ENCODE results near the gene SLC12A9.

SLC12A9 gene

GRCh38 chr7:100886142-100886935 is 33.8 kb downstream of the SLC12A9 start:
- DNase-seq = no peak

GRCh38 chr7:100886936-100887515 is 34.5 kb downstream of the SLC12A9 start:
- no peak for DNase-seq

DNA sequence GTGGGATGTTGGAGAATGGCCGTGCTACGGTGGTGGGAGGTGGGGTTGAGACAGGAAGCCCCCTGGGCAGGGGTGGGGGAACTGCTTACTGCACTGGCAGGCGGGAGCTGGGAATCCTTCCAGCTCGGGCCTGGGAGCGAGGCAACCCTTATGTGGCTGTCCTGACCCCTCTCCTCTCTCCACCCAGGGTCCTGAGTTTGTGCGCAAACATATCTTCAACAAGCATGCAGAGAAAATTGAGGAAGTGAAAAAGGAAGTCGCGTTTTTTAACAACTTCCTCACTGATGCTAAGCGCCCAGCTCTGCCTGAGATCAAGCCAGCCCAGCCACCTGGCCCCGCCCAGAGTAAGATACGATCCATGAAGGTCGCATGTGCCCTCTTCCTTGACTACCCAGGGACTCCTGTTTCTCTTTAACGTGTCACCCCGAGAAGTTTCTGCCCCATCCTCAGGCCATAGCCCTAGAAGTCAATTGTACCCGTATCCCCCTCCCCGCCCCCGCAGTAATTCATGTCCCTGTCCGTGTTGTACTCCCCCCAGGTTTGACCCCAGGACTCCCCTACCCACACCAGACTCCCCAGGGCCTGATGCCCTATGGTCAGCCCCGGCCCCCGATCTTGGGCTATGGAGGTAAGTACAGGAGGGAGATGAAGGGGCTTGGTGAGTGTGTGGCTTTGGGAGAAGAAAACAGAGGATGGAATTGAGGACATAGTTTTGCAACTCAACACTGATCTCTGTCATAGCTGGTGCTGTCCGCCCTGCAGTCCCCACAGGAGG is 35.2 kb downstream of the SLC12A9 start:
- no peak for DNase-seq

DNA sequence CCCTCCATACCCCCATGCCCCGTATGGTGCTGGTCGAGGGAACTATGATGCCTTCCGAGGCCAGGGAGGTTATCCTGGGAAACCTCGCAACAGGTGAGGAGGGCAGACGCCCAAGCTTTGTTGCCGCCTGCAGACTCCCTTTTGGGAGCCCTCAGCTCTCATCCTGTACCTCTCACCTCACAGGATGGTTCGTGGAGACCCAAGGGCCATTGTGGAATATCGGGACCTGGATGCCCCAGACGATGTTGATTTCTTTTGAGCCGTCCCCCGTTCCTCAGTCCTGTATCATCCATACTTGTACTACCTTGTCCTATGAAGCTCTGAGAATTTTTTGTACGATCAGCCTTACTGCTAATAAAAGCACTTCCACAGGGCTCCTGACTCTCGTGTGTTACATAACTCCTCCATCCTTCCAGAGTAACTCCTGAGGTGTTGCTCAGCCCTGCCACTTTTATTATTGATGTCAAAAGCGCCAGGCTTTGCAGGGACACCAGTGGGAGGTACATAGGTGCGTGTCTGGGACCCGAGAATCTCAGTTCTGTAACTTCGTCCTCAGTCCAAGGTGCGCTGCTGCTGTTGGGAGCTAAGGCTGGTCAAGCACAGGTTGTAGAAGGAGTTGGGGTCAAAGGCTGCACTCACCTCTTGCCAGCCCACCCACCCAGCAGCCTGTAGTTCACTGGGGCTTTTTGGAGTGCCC is 35.9 kb downstream of the SLC12A9 start:
- DNase-seq = no peak

GRCh38 chr7:100888988-100889750 is 36.7 kb downstream of the SLC12A9 start, which contains the start of gene UFSP1:
Gene UFSP1 (minus strand): TSS chr7:100889715. CDS start chr7:100889271, 444 bp downstream.
- peak; percentile 47 for DNase-seq

DNA sequence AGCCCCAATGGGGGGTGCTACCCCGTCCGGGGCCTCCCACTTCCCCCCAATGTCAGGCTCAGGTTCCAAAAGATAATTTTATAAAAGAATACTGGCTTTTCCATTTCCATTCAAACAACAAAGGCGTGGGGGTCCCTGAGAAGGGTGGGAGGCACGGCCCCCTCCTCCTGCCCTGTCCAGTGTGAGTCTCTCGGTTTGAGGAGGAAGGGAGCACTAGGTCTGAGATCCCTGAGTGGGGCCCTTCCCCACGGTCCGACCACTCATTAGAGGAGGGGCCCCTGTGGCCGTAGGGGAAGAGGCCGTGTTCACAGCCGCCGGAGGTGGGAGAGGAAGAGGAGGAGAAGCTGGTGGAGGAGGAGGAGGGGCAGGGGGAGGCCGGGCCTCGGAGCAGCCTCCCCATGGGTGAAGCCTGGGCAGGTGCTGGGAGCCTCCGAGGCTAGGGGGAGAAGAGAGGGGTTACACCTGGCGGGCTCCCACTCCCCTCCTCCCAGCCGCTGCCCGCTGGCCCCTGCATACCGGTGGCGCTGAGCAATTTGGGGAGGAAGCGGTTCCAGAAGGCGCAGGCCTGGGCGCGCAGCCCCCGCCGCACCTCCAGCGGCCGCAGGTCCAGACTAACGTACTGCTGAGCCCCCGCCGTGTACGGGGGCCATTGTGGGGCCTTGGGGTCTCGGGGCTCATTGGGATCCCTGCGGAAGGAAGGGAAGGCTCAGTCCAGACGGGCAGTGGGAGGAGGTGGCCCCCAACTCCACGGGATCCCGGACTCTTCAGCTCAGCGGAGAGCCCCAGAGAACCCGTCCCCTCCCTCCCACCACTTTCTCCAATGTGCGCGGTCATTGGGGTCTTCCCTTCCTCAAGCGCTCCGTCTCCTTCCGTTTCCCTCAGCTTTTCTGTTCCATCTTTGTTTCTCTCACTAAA is 38.4 kb downstream of the SLC12A9 start:
- no peak for DNase-seq

DNA sequence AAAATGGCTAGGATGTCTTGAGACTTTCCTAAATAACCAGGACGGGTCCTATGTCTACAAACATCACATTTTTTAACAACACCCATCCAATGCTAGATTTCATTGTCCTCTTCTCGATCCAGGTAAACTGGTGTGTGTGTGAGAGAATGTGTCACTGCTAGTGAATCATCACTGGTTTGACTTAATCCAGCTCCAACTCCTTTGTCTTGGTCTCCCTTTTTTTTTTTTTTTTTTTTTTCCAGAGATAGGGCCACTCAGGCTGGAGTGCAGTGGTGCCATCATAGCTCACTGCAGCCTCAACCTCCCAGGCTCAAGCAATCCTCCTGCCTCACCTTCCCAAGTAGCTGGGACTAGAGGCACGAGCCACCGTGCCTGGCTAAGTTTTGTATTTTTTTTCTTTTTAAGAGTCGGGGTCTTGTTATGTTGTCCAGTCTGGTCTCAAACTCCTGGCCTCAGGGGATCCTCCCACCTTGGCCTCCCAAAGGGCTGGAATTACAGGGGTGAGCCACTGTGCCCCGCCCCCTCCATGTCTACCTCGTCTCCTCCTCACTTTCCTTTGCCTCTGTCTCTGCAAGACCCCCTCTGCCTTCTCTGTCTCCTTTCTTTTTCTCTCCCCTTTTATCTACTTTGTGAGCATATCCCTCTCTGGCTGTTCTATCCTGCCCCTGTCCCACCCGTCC is 39.2 kb downstream of the SLC12A9 start:
- DNase-seq = no peak

DNA sequence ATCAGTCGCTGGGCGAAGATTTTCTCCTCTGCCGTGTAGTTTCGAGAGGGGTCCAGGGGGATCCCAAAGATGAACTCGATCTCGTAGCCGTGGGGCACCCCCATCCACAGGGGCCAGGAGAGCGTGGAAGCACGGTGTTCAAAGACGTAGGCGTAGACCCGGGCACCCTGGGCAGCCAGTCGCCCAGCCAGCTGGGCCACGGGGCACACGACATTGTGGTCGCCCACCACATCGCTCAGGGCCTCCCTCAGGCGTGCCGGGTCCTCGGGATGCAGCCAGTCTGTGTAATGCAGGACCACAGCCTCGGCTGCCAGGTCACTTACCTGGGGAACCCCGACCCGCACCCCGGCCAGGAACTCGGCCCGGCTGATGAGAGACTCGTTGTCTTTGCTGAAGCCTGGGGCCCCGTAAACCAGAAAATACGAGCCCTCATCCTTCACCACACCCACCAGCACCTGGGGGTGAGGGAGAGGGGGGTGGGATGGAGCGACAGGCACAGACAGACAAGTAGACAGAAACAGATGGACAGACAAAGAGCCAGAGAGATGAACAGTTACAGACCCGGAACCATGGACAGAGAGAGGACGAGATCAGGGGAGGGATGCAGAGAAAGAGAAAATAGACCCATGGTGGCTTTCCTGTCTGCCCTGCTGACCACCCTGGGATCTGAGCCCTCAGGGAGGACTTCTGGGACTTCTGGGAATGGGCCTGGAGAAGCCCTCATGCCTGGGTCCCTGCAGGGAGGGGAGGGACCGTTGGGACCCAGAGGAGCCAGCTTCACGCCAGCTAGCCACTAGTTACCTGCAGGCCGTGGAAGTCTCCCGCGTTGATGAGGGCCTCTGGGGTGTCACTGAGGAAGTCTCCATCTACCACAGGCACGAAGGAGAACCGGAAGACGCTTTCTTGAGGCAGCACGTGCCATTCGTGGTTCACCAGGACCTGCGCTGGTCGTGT is 40.1 kb downstream of the SLC12A9 start:
- no peak for DNase-seq

DNA sequence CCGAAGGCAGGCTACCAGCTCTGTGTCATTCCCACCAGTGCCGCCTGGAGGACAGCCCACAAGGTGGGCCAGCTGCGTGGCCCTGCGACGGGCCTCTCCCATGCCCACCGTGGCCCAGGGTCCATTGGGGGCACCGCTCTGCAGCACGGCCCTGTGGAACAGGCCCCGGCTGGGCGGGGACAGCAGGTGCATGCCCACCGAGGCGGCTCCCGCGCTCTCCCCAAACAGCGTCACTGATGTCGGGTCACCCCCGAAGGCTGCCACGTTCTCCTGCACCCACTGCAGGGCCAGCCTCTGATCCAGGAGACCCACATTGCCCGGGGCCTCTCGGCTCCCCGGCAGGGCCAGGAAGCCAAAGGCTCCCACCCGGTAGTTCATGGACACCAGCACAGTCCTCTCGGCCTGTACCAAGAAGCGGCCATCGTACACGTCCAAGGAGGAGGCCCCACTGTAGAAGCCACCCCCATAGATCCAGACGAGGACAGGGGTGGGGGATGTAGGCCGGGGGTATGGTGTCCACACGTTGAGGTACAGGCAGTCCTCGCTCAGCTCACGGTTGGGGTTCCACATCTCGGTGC is 40.9 kb downstream of the SLC12A9 start:
- no peak for DNase-seq

DNA sequence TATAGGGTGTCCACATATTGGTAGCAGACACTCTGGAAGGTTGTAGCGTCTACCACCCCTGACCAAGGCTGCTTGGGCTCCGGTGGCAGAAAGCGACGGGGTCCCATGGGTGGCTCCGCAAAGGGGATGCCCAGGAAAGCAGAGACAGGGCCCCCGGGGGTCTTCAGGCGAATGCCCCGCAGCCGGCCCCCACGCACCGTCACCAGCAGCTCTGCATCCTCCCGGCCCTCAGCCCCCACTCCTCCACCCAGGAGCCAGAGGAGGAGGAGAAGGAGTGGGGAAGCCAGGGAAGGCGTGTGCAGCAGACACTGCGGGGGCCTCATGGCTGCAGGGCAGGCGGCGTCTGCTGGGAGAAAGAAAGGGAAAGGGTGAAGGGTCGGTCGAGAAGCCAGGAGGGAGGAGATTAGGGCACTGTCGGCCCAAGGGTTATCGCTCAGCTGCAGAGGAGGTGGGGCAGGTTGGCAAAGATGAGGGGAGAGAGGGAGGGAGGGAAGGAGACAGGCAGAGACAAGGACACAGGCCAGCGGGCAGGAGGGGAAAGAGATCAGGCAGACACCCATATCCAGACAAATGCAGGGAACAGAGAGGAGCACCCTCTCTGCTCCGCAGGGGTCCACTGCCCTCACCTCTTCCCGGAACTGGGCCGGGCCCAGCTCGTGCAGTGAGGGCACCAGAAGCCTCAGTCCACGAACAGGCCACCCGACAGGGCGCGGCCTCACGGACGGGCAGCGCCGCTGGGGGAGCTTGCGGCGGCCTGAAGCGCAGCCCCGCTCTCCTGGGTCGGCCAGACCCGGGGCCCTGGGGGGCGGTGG is 41.6 kb downstream of the SLC12A9 start:
- DNase-seq = no peak

DNA sequence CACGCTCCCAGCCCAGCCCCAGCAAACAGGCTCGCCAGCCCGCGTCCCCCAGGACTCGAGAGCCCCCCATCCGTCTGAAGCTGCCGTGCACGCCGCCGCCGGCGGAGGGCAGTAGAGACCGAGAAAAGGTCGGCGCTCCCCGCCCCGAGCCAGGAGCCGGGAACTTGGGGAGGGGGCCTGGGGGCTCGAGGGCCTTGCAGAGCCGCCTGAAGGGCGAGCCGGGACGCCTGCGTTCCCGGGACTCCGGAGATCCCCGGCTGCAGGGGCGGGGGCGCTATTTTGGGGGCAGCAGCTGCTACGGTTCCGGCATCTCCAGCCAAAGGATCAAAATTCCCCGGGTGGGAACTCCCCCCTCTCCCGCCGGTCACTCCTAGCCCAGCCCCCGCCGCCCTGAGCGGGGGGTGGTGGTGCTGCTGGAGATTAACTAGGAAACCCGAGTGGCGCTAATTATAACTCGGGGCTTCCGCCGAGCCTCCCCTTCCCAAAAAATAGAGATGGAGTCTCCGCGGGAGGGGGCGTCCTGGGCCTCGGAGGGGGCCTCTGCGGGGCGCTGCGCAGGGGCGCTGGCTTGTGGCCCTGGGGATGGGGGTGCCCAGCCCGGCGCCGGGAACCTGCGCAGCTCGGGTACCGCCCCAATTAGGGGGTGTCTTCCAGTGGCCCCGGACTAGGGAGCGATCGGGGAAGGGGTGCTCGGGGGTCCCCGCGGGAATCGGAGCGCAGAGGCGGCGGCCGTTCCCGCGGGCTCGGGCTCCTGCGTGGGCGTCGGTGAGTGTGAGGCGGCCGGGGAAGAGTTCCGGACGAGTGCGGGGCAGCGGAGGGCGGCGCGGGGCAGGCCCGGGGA is 42.6 kb downstream of the SLC12A9 start:
- no peak for DNase-seq

DNA sequence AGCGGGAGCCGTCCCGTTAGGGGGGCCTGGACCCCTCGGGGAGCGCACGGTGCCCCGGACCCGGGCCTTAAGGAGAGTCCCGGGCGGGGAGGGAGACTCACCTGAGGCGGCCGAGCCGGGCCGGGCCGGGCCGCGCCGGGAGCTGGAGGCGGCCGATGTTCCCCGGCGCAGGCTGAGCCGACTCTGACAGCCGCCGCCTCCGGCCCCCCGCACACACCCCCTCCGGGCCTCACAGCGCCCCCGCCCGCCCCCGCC is 43.1 kb downstream of the SLC12A9 start, which contains the start of gene ACHE:
Gene ACHE (minus strand): TSS at position 188 of the 255 bp plus-strand sequence. CDS start 1,656 bp downstream, outside the sequence.
- DNase-seq = no peak

GRCh38 chr7:100895956-100896731 is 43.6 kb downstream of the SLC12A9 start:
- DNase-seq = no peak

- DNase-seq = no peak
Observed at GRCh38 chr7:100896732-100897608, 44.5 kb downstream of the SLC12A9 start.

DNA sequence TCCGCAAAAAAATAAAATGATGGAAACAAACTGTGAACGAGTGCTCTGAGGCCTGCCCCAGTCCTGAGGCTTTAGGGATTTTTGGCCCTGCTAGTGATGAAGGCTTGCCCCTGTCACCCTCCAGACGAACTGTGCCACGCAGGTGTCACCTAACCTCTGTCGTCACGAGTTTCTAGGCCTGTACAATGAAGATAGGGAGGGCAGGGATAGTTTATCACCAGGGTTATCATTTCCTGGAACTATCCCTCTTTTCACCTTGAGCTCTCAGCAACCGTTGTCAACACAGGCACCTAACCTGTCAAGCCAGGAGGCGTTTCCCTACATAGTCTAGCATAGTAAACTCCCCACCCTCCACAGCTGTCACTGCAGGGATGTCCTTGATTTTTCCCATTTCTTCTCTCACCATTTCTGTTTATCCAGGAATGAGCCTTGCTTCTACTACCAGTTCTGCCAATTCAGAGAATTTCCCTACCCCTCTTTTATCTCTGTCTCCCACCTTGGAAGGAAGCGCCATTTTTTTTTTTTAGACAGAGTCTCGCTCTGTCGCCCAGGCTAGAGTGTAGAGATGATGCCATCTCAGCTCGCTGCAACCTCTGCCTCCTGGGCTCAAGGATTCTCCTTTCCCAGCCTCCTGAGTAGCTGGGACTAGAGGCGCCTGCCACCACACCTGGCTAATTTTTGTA is 45.4 kb downstream of the SLC12A9 start:
- no peak for DNase-seq
